NB4 (cell line): ENCODE measurements around the gene KRTAP5-9.

Source experiments
- DNase-seq: peaks from one replicate; pipeline ENCODE4 v3.0.0; 2010; ENCODE audit warnings: low read depth
- H3K4me3 ChIP-seq: one replicate; pipeline ENCODE4 v1.5.1; 2011; ENCODE audit warnings: mild to moderate bottlenecking, low read depth, low read length, moderate library complexity
- CTCF ChIP-seq: IDR thresholded peaks from one replicate; pipeline ENCODE4 v1.5.1; 2012; ENCODE audit warnings: low read depth, low read length
- MAX ChIP-seq: IDR thresholded peaks from 2 replicates; pipeline ENCODE4 v1.6.1; 2011; ENCODE audit warnings: low read depth, low read length
- MYC ChIP-seq: IDR thresholded peaks from 2 replicates; pipeline ENCODE4 v1.6.1; 2011; ENCODE audit warnings: low read depth, low read length
- POLR2A ChIP-seq: IDR thresholded peaks from 2 replicates; pipeline ENCODE4 v1.6.1; 2011; ENCODE audit warnings: mild to moderate bottlenecking; ENCODE audit not compliant: insufficient read length; ENCODE audit errors: extremely low read depth

Gene KRTAP5-9

GRCh38 chr11:71555508-71555907 is 7.3 kb downstream of the KRTAP5-9 start:
- TF ChIP-seq CTCF (no peak), MAX (no peak), POLR2A (no peak), MYC (no peak)
- H3K4me3 ChIP-seq, result no peak overlapping the region
- DNase-seq, result no peak

GRCh38 chr11:71556018-71556417 is 7.8 kb downstream of the KRTAP5-9 start:
- no peak overlapping the region for H3K4me3 ChIP-seq
- no peak for TF ChIP-seq POLR2A
- TF ChIP-seq CTCF, result no peak
- no peak for TF ChIP-seq MYC
- TF ChIP-seq MAX, result no peak
- no peak for DNase-seq

- DNase-seq, result no peak
- H3K4me3 ChIP-seq, result no peak overlapping the region
- TF ChIP-seq POLR2A, result no peak
- no peak for TF ChIP-seq CTCF
- no peak for TF ChIP-seq MAX
- no peak for TF ChIP-seq MYC
These were observed 9.0 kb downstream of the KRTAP5-9 start for GRCh38 chr11:71557257-71557656.

- TF ChIP-seq MYC, result no peak
- TF ChIP-seq MAX, result no peak
- no peak for TF ChIP-seq CTCF
- no peak for TF ChIP-seq POLR2A
- H3K4me3 ChIP-seq, result no peak overlapping the region
- no peak for DNase-seq
These were observed 10.8 kb downstream of the KRTAP5-9 start for GRCh38 chr11:71558996-71559395.

- H3K4me3 ChIP-seq, result no peak overlapping the region
- DNase-seq, result no peak
- no peak for TF ChIP-seq MYC
- no peak for TF ChIP-seq MAX
- no peak for TF ChIP-seq CTCF
- TF ChIP-seq POLR2A, result no peak
These were observed 13.9 kb downstream of the KRTAP5-9 start for GRCh38 chr11:71562120-71562519.

GRCh38 chr11:71563406-71563805 is 15.2 kb downstream of the KRTAP5-9 start:
- DNase-seq, result peak; percentile 68
- TF ChIP-seq CTCF, result peak; percentile 59
- TF ChIP-seq POLR2A, result no peak
- TF ChIP-seq MAX, result no peak
- TF ChIP-seq MYC, result no peak

More at GRCh38 chr11:71563406-71563805, 15.2 kb downstream of the KRTAP5-9 start:
- no peak overlapping the region for H3K4me3 ChIP-seq
